NCI-H1417 treated with DMSO at 0.1 percent for 48 hours (cell line): ENCODE results near the gene BPIFB4.
"Not testable (repeated sequence)": the region's sequence is repeated elsewhere in the genome, so short reads cannot be mapped to it uniquely, and the experiment has no call there.

Source experiments
- DNase-seq: peaks from one replicate; lab custom pipeline; 2025; lab: John Stamatoyannopoulos, UW

BPIFB4 gene

DNA sequence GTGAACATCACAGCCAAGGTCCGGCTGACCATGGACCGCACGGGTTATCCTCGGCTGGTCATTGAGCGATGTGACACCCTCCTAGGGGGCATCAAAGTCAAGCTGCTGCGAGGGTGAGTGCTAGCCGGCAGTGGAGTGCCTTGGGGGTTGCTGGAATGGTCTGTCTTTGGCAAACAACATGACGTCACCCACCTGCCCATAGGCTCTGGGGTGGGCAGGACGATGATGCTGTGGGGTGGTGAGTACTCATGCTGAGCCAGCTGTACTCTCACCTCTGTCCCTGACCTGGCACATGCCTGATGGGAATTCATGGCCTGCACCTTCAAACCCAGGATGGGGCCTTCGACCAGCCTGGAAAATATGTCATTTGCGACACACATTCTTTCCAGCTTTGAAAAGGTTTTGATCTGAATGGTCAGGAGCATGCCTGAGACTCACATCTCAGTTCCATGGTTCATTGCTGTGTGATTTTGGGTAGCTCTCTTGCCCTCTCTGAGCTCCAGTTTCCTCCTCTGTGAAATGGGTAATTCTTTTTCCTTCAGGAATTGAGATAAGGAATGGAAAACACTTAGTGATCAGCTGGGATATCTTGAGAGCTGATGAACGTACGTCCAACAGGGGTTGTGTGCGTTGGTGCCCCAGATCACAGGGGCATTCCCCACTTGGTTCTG is 6.7 kb downstream of the BPIFB4 start:
- DNase-seq: no peak

- no peak for DNase-seq
Measured at GRCh38 chr20:33091147-33091546, 11.7 kb downstream of the BPIFB4 start.

GRCh38 chr20:33091693-33092092 is 12.2 kb downstream of the BPIFB4 start:
- no peak for DNase-seq

DNA sequence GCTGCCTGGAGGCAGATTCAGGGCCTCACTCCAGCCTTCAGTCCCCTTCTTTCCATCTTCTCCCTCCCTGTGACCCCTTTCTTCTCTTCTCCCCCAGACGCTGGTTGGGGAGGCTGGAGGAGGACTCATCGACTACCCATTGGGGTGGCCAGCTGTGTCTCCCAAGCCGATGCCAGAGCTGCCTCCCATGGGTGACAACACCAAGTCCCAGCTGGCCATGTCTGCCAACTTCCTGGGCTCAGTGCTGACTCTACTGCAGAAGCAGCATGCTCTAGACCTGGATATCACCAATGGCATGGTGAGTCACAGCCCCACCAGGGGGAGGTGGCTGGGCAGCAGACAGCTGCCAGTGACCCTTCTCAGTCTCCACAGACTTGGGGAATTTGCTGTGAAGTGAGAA is 12.9 kb downstream of the BPIFB4 start:
- DNase-seq: no peak

DNA sequence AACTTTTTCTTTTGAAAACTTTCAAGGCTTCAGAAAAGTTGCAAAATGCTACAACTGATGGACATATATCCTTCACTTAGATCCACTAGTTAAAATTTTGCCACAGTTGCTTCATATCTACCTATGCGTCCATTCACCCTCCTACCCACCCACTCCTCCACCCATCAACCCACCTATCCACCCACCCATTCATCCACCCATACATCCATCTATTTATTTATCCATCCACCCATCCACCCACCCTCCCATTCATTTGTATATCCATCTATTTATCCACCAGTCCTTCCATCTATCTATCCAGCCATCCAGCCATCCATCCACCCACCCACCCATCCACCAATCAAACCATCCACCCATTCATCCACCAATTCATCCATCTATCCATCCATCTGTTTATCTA is 13.6 kb downstream of the BPIFB4 start:
- no peak for DNase-seq

DNA sequence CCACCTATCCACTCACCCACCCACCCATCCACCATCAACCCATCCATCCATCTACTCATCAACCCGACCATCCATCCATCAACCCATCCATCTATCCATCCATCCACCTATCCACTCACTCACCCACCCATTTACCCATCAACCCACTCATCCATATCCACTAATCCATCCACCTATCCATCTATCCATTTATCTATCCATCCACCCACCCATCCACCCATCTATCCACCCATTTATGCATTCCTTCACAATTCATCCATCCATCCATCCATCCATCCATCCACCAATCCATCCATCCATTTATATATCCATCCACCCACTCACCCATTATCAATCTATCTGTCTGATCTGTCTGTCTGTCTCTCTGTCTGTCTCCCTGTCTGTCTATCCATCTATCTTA is 14.1 kb downstream of the BPIFB4 start:
- no peak for DNase-seq

- DNase-seq: no peak
Measured at GRCh38 chr20:33095249-33095648, 15.8 kb downstream of the BPIFB4 start.

GRCh38 chr20:33095902-33096584 is 16.6 kb downstream of the BPIFB4 start:
- not testable (repeated sequence) for DNase-seq

GRCh38 chr20:33097001-33097400 is 17.6 kb downstream of the BPIFB4 start:
- no peak for DNase-seq

- DNase-seq: no peak
Measured at GRCh38 chr20:33099843-33100538, 20.5 kb downstream of the BPIFB4 start.

- no peak for DNase-seq
Measured at GRCh38 chr20:33103556-33103955, 24.1 kb downstream of the BPIFB4 start.

GRCh38 chr20:33104336-33104735 is 24.9 kb downstream of the BPIFB4 start:
- DNase-seq: no peak

- DNase-seq: no peak
Measured at GRCh38 chr20:33105316-33105924, 26.0 kb downstream of the BPIFB4 start.

- not testable (repeated sequence) for DNase-seq
Measured at GRCh38 chr20:33106058-33106620, 26.7 kb downstream of the BPIFB4 start.

DNA sequence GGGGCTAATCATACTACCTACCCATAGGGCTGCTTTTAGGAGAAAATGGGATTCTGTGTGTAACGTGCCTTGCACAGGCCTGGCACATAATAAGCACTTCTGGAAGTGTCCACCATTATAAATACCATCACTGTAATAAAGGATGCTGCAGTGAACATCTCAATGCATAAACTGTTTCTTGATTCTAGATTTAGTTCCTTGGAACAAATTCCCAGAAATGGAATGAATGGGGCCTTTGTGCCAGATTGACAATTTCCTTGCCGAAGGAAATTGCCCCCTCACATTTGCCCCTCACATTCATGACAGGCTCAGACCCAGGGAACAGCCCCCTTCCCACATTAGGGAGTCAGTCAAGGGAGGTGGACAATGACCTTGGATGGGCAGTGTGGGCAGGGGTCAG is 29.2 kb downstream of the BPIFB4 start:
- no peak for DNase-seq

DNA sequence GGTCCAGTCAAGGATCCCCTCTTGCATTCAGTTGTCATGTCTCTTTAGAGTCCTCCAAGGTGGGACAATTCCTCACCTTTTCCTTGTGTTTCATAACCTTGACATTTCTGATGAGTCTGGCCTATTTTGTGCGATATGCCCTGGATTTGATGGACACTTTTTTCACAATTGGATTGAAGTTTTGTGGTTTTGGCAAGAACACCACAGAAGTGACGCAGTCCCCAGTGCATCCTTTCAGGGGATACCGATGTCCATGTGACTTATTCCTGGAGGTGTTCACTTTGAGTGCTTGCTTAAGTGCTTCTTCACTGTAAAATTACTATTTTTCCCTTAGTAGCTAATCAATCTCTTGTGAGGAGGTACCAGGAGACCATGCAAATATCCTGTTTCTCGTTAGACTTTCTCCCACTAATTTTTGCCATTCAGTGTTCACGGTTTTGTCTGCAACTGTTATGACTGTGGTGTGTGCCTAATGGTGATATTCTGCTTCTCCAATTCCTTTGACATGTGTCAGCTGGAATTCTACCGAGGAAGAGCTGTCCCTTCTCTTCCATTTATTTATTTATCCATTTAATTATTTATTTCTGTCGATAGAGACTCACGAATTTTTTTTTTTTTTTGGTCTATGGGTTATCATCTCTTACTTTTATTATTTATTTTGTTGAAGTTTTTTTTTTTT is 30.8 kb downstream of the BPIFB4 start:
- no peak for DNase-seq

DNA sequence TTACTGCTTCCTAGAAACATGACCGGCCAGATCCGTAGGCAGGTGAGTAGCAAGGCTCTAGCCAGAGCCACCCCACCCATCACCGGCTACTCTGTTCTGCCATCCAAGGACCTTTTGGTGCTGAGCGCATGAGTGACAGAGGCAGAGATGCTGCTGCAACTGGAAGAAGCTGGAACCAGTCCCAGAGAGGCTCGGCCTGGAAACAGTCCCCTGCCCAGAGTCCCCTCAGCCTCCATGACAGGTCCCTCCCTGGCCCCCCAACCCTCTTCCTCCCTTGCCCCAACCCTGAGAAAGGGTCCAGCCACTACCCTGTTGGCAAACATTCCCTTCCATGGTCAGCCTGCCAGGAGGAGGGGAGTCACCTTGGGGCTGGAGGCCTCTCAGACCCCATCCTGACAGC is 31.9 kb downstream of the BPIFB4 start:
- DNase-seq: no peak

- no peak for DNase-seq
Measured at GRCh38 chr20:33112547-33113386, 33.3 kb downstream of the BPIFB4 start.

DNA sequence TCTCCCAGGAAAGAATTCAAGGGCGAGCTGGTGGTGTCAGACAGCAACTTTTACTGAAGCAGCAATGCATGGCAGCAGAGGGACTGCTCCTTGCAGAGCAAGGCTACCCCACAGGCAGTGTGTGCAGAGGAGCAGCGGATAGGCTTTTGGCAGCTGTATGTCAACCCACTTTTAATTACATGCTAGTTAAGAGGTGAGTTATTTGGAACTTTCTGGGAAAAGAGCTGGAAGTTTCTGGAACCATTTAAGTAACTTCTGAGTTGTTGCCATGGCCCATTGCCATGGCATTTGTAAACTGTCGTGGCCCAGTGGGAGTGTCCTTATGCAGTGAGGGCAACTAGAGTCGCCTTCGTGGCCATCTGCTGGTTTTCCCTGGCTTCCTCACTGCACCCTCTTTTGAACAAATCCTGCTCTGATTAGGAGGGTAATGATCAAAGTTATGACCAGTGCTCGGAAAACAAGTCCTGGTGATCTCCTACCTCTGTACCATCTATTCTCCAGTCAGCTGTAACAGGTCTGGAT is 34.0 kb downstream of the BPIFB4 start:
- DNase-seq: no peak

GRCh38 chr20:33115501-33115900 is 36.1 kb downstream of the BPIFB4 start:
- not testable (repeated sequence) for DNase-seq
